Gastrocnemius medialis (tissue), 4 donors: ENCODE data around the gene TMEM186.

Source experiments
- POLR2A ChIP-seq, 2 donors: fragments of 450-650 bp; IDR thresholded peaks; one replicate each; pipeline ENCODE4 v1.6.1; 2017; ENCODE audit warnings: antibody characterized with exemption in 2 of 2, mild to moderate bottlenecking in 2 of 2, moderate library complexity in 2 of 2
- TF ChIP-seq, protein P1 (sequence below), 5 experiments: fragments of 450-650 bp in 3 of 5; fragments of 200-600 bp in 2 of 5; sonication (generic) in 2 of 5; IDR thresholded peaks in 4 of 5; conservative IDR thresholded peaks in 1 of 5; 1 replicate in 4 of 5; 2 replicates in 1 of 5; pipeline ENCODE4 v1.5.1; 2016 to 2019; ENCODE audit warnings: antibody characterized with exemption in 5 of 5, mild to moderate bottlenecking in 3 of 5, moderate library complexity in 3 of 5

- TF ChIP-seq, protein P1, sequence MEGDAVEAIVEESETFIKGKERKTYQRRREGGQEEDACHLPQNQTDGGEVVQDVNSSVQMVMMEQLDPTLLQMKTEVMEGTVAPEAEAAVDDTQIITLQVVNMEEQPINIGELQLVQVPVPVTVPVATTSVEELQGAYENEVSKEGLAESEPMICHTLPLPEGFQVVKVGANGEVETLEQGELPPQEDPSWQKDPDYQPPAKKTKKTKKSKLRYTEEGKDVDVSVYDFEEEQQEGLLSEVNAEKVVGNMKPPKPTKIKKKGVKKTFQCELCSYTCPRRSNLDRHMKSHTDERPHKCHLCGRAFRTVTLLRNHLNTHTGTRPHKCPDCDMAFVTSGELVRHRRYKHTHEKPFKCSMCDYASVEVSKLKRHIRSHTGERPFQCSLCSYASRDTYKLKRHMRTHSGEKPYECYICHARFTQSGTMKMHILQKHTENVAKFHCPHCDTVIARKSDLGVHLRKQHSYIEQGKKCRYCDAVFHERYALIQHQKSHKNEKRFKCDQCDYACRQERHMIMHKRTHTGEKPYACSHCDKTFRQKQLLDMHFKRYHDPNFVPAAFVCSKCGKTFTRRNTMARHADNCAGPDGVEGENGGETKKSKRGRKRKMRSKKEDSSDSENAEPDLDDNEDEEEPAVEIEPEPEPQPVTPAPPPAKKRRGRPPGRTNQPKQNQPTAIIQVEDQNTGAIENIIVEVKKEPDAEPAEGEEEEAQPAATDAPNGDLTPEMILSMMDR (IDR thresholded peaks at IDR 0.05 in 4 of 5, conservative IDR thresholded peaks at IDR 0.05 in 1 of 5): no peak
- TF ChIP-seq POLR2A (IDR thresholded peaks at IDR 0.05): no peak
These were observed 11.3 kb upstream of the TMEM186 start for GRCh38 chr16:8808613-8809353.
